Karpas-422 (cell line): ENCODE measurements around the gene CCN5. TPM values are rescaled to one million over a fixed set of nuclear protein-coding genes. Genes with fewer than 3 reads are reported as not detected.

Experiments
- total RNA-seq: library from RNA; depleted of rRNA; stranded (reverse); fragments of >200 nt; shearing (Covaris generic); gene quantifications from 2 replicates; pipeline ENCODE4 v1.2.3, GENCODE V29; 2014; ENCODE audit warnings: low replicate concordance; rRNA removed

The CCN5 gene
- total RNA-seq, 1 experiment from 2014 or later = not detected

Other genes with a start within 250 kb of the CCN5 start
- 10.2 and 24.4 TPM in 2 replicates for gene TTPAL, start 239.5 kb upstream of the CCN5 start, total RNA-seq
- 63.2 and 84.8 TPM in 2 replicates for gene SERINC3, start 193.3 kb upstream of the CCN5 start, total RNA-seq
- gene PKIG, start 132.8 kb upstream of the CCN5 start, total RNA-seq = 261 and 285 TPM in 2 replicates
- 0.11 TPM in 1 of 2 replicates, not detected in the other for gene ADA, start 63.7 kb upstream of the CCN5 start, total RNA-seq
- not detected in 2 replicates for gene KCNK15, start 30.5 kb downstream of the CCN5 start, total RNA-seq
- not detected in 2 replicates for gene RIMS4, start 95.2 kb downstream of the CCN5 start, total RNA-seq
- gene YWHAB, start 170.3 kb downstream of the CCN5 start, total RNA-seq = 56.1 and 92.1 TPM in 2 replicates
- gene PABPC1L, start 194.7 kb downstream of the CCN5 start, total RNA-seq = 68.3 and 81.0 TPM in 2 replicates
- 29.4 and 42.7 TPM in 2 replicates for gene TOMM34, start 245.0 kb downstream of the CCN5 start, total RNA-seq